CD14-positive monocyte (primary cell): Measurements from ENCODE around the gene DPY30. TPM values are rescaled to one million over a fixed set of nuclear protein-coding genes. Genes with fewer than 3 reads are reported as not detected.
A peak's percentile ranks its signal among the peaks of the same experiment; 100 is the strongest.

Experiments used
- DNase-seq, 3 donors: peaks; one replicate each; pipeline ENCODE4 v3.0.0-alpha.2; 2011 to 2022
- H2AFZ ChIP-seq: 2 replicates; pipeline ENCODE4 v1.6.0; 2012; ENCODE audit warnings: mild to moderate bottlenecking, low read depth, low read length, inconsistent platforms; ENCODE audit not compliant: insufficient read depth, poor library complexity, severe bottlenecking
- H3K27ac ChIP-seq, 2 donors: 1 replicate in 1 of 2; 2 replicates in 1 of 2; pipeline ENCODE4 v1.5.1; 2012 to 2013; ENCODE audit warnings: low read length in 2 of 2, control low read depth in 1 of 2, inconsistent platforms in 1 of 2, low read depth in 1 of 2, mild to moderate bottlenecking in 1 of 2
- H3K27me3 ChIP-seq, 2 donors: one replicate each; pipeline versions ENCODE4 v1.6.0 to v1.6.1; 2011 to 2013; ENCODE audit warnings: low read length in 2 of 2; ENCODE audit not compliant: control insufficient read depth in 2 of 2, insufficient read depth in 2 of 2
- H3K36me3 ChIP-seq, 2 donors: replicated peaks in 1 of 2; 1 replicate in 1 of 2; 2 replicates in 1 of 2; pipeline versions ENCODE4 v1.5.1 to v1.6.1; 2012 to 2013; ENCODE audit warnings: low read length in 2 of 2, control low read depth in 1 of 2, inconsistent platforms in 1 of 2, mild to moderate bottlenecking in 1 of 2; ENCODE audit not compliant: insufficient read depth in 2 of 2, control insufficient read depth in 1 of 2
- H3K4me1 ChIP-seq, 2 donors: 1 replicate in 1 of 2; 2 replicates in 1 of 2; pipeline versions ENCODE4 v1.5.1 to v1.6.1; 2012 to 2013; ENCODE audit warnings: low read length in 2 of 2, control low read depth in 1 of 2, inconsistent platforms in 1 of 2, mild to moderate bottlenecking in 1 of 2, moderate library complexity in 1 of 2; ENCODE audit not compliant: insufficient read depth in 2 of 2, control insufficient read depth in 1 of 2
- H3K4me2 ChIP-seq: replicated peaks from 2 replicates; pipeline ENCODE3; 2012; ENCODE audit warnings: low read length, moderate library complexity, mild to moderate bottlenecking; ENCODE audit not compliant: poor library complexity, severe bottlenecking; ENCODE audit errors: extremely low read depth
- H3K4me3 ChIP-seq, 3 experiments: fragments of 200-600 bp in 1 of 3; sonication (generic) in 1 of 3; replicated peaks in 1 of 3; 1 replicate in 2 of 3; 2 replicates in 1 of 3; pipeline ENCODE4 v1.5.1; 2011 to 2013; ENCODE audit warnings: low read length in 3 of 3, mild to moderate bottlenecking in 3 of 3, control low read depth in 2 of 3, low read depth in 2 of 3, inconsistent platforms in 1 of 3, moderate library complexity in 1 of 3
- H3K79me2 ChIP-seq: 2 replicates; pipeline ENCODE4 v1.6.0; 2012; ENCODE audit warnings: mild to moderate bottlenecking, control low read depth, inconsistent platforms, low read length, moderate library complexity; ENCODE audit not compliant: insufficient read depth
- H3K9ac ChIP-seq: 2 replicates; pipeline ENCODE4 v1.6.0; 2017; ENCODE audit warnings: low read length, mild to moderate bottlenecking; ENCODE audit not compliant: insufficient read depth, poor library complexity, severe bottlenecking
- H3K9me3 ChIP-seq, 2 donors: replicated peaks in 1 of 2; 1 replicate in 1 of 2; 2 replicates in 1 of 2; pipeline versions ENCODE4 v1.5.1 to v1.6.1; 2012 to 2013; ENCODE audit warnings: low read length in 2 of 2, control low read depth in 1 of 2; ENCODE audit not compliant: control insufficient read depth in 1 of 2, insufficient read depth in 1 of 2
- H4K20me1 ChIP-seq: 2 replicates; pipeline ENCODE4 v1.6.0; 2012; ENCODE audit warnings: mild to moderate bottlenecking, low read length, control low read depth, moderate library complexity; ENCODE audit not compliant: insufficient read depth
- H3K27ac Mint-ChIP-seq, 7 donors: one replicate each; pipeline ENCODE4 v1.8.0; 2020; ENCODE audit warnings: mild to moderate bottlenecking in 7 of 7, mixed read lengths in 7 of 7, moderate library complexity in 6 of 7, inconsistent platforms in 2 of 7
- H3K27me3 Mint-ChIP-seq, 3 donors: one replicate each; pipeline ENCODE4 v1.8.0; 2021 to 2022; ENCODE audit warnings: low read depth in 3 of 3, mild to moderate bottlenecking in 3 of 3, mixed read lengths in 3 of 3, moderate library complexity in 3 of 3, inconsistent platforms in 1 of 3
- H3K36me3 Mint-ChIP-seq, 2 donors: one replicate each; pipeline ENCODE4 v1.8.0; 2020; ENCODE audit warnings: mixed read lengths in 2 of 2, inconsistent platforms in 1 of 2, mild to moderate bottlenecking in 1 of 2
- H3K4me1 Mint-ChIP-seq: one replicate; pipeline ENCODE4 v1.8.0; 2020; ENCODE audit warnings: mild to moderate bottlenecking, mixed read lengths
- H3K4me3 Mint-ChIP-seq, 2 donors: one replicate each; pipeline ENCODE4 v1.8.0; 2020; ENCODE audit warnings: mild to moderate bottlenecking in 2 of 2, mixed read lengths in 2 of 2, moderate library complexity in 1 of 2
- H3K9me3 Mint-ChIP-seq, 7 donors: one replicate each; pipeline ENCODE4 v1.8.0; 2020 to 2022; ENCODE audit warnings: mixed read lengths in 7 of 7, mild to moderate bottlenecking in 6 of 7, moderate library complexity in 6 of 7, inconsistent platforms in 2 of 7
- WGBS: methylation state at CpG from one replicate; pipeline ENCODE4 v1.1.5; 2013; ENCODE audit warnings: missing lambda C conversion rate; ENCODE audit not compliant: insufficient coverage; 5-methylcytosine and 5-hydroxymethylcytosine counted together
- intact Hi-C, 2 donors: fragments of 100-400 bp; cut with micrococcal nuclease; formaldehyde crosslinking; loops; one replicate each; pipeline versions ENCODE4 v1.15.0 to v1.15.1; 2023
- polyA plus RNA-seq, 3 donors: library from polyadenylated mRNA; depleted of rRNA in 1 of 3; unstranded in 2 of 3; stranded (reverse) in 1 of 3; fragments of 300-500 nt in 2 of 3; fragments of >200 nt in 1 of 3; fragmentation: Illumina TruSeq in 2 of 3; gene quantifications; 1 replicate in 2 of 3; 2 replicates in 1 of 3; pipeline ENCODE4 v1.2.3, GENCODE V29; 2012 to 2021
- TF ChIP-seq, protein P1 (sequence below): fragments of 200-600 bp; IDR thresholded peaks from one replicate; pipeline ENCODE4 v1.8.0; 2022; ENCODE audit warnings: antibody characterized with exemption, mild to moderate bottlenecking

Gene DPY30
- polyA plus RNA-seq, 3 donors = 53.7 to 137 (median 122) TPM

DNA sequence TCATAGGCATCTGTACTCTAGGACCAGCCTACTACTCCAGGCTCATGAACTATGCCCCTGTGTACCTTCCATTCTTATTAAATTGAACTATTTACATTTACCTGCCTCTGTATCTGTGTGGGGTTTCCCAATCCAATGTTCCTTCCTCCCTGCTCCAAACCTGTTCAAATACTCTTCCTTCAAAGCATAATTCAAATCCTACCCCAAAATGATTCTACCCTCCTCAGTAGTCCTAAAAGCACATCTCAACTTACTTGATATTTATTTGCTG is 32.5 kb downstream of the DPY30 start:
- H2AFZ ChIP-seq = no peak overlapping the region
- Mint-ChIP-seq H3K27ac (peak overlapping the region in 3 of 7 donors; percentile 8 to 46 (median 18)), H3K27me3 (no peaks in the 10 kb centered on the region), H3K4me1 (peaks cover 69% of the 10 kb centered on the region), H3K9me3 (no peaks in the 10 kb centered on the region), H3K4me3 (no peak overlapping the region), H3K36me3 (peaks cover 0 to 4% of the 10 kb centered on the region in 2 donors)
- H3K4me3 ChIP-seq = no peak overlapping the region
- peak overlapping the region; percentile 11 for H3K4me2 ChIP-seq
- DNase-seq = no peak
- H3K9ac ChIP-seq = no peak overlapping the region
- intact Hi-C loops = loop anchor here (5.0 to 10.0 kb wide), 2 partner anchors 52 to 55 kb away; partner anchors contain the start of gene SPAST (in 2 of the 2)
- H3K4me1 ChIP-seq = peaks cover 34 to 61% of the 10 kb centered on the region in 2 donors
- no peaks in the 10 kb centered on the region for H3K27me3 ChIP-seq
- TF ChIP-seq, protein P1, sequence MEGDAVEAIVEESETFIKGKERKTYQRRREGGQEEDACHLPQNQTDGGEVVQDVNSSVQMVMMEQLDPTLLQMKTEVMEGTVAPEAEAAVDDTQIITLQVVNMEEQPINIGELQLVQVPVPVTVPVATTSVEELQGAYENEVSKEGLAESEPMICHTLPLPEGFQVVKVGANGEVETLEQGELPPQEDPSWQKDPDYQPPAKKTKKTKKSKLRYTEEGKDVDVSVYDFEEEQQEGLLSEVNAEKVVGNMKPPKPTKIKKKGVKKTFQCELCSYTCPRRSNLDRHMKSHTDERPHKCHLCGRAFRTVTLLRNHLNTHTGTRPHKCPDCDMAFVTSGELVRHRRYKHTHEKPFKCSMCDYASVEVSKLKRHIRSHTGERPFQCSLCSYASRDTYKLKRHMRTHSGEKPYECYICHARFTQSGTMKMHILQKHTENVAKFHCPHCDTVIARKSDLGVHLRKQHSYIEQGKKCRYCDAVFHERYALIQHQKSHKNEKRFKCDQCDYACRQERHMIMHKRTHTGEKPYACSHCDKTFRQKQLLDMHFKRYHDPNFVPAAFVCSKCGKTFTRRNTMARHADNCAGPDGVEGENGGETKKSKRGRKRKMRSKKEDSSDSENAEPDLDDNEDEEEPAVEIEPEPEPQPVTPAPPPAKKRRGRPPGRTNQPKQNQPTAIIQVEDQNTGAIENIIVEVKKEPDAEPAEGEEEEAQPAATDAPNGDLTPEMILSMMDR = no peak
- peaks cover 81% of the 10 kb centered on the region for H3K79me2 ChIP-seq
- no peaks in the 10 kb centered on the region for H3K36me3 ChIP-seq
- H3K9me3 ChIP-seq = no peaks in the 10 kb centered on the region
- H4K20me1 ChIP-seq = peaks cover 74% of the 10 kb centered on the region
- H3K27ac ChIP-seq = peak overlapping the region in 1 of 2 donors; percentile 51

GRCh38 chr2:32005371-32005976 is 34.1 kb downstream of the DPY30 start:
- no peak overlapping the region for H3K4me3 ChIP-seq
- H4K20me1 ChIP-seq = peaks cover 87% of the 10 kb centered on the region
- H3K27me3 Mint-ChIP-seq = no peaks in the 10 kb centered on the region
- H3K36me3 ChIP-seq = peaks cover 0 to 4% of the 10 kb centered on the region in 2 donors
- no peak for DNase-seq
- no peak overlapping the region for H2AFZ ChIP-seq
- WGBS = 100% methylated on average over 1 of the region's 2 CpGs
- H3K79me2 ChIP-seq = peaks cover 90% of the 10 kb centered on the region
- H3K27ac Mint-ChIP-seq = peak overlapping the region in 1 of 7 donors; percentile 51
- H3K9me3 Mint-ChIP-seq = no peaks in the 10 kb centered on the region
- peaks cover 26 to 49% of the 10 kb centered on the region in 2 donors for H3K4me1 ChIP-seq
- H3K9ac ChIP-seq = no peak overlapping the region
- H3K27ac ChIP-seq = peak overlapping the region in 1 of 2 donors; percentile 33
- peaks cover 4% of the 10 kb centered on the region in 2 donors for H3K36me3 Mint-ChIP-seq
- no peak overlapping the region for H3K4me2 ChIP-seq
- TF ChIP-seq, protein P1 = no peak
- no peak overlapping the region for H3K4me3 Mint-ChIP-seq
- H3K9me3 ChIP-seq = no peaks in the 10 kb centered on the region
- H3K4me1 Mint-ChIP-seq = peaks cover 62% of the 10 kb centered on the region
- intact Hi-C loops = loop anchor here (5.0 to 10.0 kb wide), 2 partner anchors 51 to 57 kb away; partner anchors contain the start of gene SPAST (in 2 of the 2)
- no peaks in the 10 kb centered on the region for H3K27me3 ChIP-seq
